Measurements from ENCODE around the gene PER1.
A peak's percentile ranks its signal among the peaks of the same experiment; 100 is the strongest.

PER1 gene

DNA sequence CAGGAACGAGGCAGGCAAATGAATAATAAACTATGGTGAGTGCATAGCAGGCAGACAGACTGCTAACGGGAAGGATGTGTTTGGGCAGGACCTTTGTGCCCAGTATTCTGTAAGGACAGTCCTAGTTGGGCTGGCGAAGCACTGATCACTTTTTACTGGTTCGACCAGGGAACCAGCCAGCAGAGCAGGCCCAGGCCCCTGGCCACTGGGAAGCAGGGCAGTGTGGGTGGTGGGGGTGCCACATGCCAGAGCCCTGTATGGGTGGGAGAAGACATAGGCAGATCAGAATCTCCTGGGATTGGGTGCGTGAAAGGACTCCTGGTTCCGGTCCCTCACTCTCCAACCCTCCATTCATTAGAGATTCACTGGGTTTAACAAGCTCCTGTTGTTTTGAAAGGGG lies 14.5 kb upstream of the PER1 start:
- no peak for DNase-seq

DNA sequence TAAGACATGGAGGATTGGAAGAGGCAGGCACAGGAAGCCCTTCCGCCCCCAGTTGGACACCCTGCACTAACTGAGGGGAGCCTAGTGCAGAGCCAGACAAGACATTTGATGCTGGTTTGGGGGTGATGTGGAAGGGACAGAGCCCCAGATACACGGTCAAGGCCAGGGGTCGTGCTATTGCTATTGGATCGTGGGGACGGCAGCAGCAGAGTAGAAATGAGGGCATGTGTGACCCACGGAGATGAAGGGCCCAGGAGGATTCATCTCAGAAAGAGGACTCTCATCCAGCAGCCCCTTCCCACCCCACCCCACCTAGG lies 12.6 kb upstream of the PER1 start:
- DNase-seq = no peak

DNA sequence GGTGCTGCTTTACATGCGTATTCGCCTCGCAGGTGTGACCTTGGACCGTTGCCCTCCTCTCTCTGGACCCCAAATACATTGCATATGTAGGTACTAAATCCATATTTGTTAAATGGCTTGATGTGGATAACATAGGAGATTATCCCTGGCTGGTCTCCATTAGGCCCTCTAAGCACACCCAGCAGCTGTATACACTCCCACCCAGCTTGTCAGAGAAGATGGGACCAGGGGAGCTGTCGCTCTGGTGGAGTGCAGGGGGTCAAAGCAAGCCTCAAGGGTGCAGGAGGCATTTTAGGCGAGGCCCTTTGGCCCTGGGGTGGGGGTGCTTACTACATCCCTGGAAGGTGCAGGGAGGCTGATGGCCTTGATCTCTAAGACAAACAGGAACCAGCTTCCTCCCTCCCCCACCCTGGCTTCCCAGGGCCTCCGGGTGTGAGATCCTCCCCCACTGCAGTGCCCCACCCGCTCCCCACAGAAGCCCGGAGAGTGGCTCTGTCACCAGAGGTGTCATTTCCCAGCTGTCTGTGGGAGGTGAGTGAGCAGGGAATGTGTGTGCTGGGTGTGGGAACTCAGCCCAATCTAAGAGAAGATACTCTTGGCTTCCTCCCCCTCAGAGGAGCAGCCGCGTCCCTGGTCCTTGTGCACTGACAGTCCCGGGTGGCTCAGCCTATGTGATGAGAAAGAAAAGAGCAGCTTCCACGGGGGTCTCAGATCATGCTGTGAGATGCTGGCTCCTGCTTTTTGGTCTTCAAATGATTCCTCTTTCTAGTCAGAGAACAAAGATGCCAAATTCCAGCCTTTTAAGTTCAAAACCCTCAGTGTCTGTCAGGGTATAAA lies 12.0 kb upstream of the PER1 start:
- peak; percentile 62 to 75 for DNase-seq

DNA sequence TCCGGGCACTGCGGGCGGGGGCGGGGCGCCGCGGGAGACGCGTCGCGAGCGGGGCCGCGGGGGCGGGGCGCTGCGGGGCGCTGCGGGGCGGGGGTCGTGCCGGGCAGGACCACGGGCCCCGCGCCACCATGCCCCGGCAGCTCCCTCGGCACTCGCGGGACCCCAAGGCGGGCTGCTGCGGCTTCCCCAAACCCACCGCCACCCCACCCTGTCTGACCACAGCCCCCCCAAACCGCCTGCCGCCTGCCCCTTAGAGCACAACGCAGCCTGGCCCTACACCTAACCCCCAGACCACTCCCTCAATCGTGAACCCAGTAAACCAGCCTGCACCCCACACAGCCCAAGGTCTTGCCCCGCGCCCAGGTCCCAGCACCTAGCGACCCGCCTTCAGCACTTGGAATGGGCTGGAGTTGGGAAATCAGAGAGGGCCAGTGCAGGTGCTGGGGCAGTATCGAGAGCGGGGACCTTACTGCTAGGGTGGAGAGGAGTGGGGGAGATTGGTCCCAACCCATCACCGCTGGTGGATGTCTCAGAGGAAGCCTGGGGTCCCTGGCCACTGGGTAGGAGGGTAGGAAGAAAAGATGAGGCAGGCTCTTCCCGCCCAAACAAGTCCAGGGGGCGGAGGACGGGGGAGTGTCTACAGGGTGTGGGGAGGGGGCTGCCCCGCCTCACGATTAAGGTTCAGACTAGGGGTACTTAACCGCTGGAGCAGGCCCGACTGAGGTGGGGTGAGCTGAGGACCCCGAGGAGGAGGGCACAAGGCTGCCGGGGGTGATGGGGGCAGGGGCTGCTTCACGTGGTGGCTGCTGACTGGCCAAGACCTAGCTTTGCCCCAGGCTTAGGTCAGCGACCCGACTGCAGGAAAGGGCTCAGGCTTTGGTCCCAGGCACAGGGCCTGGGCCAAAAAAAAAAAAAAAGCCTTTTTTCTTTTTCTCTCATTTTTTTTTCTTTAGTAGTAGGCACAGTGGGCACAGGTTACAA lies 11.1 kb upstream of the PER1 start:
- DNase-seq = peak; percentile 55 to 72

DNA sequence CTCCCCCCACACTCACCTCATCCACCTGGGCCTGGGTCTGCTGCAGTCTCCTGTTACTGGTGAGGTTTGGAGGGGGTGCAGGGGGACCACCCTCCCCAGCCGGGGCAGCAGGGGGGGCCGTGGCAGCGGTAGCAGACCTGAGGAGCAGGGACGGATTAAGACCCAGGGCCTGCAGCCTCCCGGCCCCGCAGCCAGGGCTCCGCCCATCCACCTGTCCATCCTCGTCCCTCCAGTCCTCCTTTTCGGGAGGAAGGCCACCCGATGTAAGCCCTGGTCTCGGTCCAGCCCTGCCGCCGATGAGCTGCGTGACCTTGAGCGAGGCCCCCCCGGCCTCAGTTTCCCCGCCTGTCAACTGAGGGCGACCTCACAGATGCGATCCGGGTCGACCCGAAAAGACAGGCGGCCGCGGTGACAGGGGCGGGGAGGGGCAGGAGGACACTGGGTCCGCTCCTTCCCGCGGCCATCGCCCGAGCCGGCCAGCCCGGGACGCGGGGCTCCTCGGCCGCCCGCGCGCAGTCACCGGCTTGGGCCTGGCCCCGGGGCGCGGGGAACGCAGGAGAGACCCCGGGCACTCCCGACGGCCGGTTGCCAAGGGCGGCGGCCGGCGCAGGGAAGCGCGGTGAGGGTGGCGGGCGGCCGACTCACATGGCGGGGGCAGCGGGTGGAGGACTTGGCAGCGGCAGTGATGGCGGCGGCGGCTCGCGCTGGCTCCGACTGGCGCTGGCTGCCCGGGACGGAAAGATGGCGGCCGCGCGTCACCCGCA lies 10.2 kb upstream of the PER1 start, which contains the start of gene VAMP2:
Gene VAMP2, minus strand, starts transcription at position 716 of the 764 bp plus-strand sequence. Its CDS starts 69 bp downstream, at position 647.
- DNase-seq = peak in 1 of 2 experiments; percentile 43

DNA sequence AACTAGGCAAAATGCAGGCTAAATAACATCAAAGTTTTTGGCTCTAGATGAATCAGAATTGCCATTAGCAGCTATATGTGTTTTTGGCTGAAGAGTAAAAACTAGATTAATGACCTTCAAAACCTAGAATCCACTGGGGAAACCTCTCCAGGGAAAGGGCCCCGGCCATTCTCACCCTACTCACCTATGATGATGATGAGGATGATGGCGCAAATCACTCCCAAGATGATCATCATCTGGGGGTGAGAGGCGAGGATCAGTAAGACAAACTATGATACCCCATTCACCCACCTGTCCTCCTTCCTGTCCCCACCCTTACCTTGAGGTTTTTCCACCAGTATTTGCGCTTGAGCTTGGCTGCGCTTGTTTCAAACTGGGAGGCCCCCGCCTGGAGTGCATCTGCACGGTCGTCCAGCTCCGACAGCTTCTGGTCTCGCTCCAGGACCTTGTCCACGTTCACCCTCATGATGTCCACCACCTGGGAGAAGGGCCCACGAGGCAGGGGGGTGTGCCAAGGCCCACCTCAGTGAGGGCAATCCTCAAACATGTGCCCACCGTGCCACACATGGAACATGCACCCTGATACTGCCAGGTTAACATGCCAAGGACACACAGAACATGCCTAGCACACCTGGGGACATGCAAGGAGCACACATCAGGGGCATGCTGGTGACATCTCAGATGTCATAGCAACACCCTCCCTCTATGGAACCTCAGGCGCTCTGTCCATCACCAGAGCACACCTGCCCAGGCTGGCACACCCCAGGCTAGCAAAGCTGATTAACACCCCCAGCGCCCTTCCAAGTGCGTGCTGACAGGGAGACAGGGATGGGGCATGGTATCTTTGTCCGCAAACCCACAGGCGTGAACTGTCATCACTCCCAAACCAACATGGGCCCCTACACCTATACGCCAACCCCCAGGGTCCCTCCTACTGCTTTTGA lies 9.4 kb upstream of the PER1 start:
- no peak for DNase-seq

DNA sequence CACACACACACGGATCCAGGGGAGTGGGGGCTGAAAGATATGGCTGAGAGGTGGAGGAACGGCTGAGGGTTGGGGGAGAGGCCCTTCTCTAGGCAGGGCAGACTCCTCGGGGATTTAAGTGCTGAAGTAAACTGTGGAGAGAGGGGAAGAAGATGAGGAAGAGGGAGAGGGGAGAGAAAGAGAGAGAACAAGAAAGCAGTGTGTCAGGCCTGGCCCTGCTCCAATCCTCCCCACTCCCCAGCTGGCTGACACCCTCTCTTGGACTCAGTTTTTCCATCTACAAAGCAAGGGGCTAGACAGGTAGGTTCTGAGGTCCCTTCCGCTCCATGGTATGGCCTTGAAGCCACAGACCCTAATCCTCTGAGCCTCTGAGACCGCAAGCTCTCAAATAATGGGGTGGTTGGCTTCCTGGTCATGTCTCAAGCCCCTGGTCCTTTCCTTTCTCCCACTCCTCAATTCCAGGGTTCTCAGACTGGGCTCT lies 8.6 kb upstream of the PER1 start:
- no peak for DNase-seq

DNA sequence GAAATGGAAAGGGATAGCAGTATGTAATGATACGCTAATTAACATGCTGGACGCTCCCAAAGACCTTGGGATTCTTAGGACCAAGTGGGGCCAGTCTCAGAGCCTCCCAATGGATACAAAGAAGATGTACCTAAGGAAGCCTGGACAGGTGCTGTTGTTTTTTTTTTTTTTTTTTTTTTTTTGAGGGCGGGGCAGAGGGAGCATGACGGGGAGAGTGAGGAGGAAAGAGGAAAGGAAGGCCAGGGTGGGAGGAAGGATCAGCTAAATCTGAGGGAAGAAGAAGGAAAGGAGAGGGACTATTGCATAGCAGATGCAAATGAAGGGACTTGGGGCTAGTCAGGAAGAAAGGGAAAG lies 8.0 kb upstream of the PER1 start:
- no peak for DNase-seq

DNA sequence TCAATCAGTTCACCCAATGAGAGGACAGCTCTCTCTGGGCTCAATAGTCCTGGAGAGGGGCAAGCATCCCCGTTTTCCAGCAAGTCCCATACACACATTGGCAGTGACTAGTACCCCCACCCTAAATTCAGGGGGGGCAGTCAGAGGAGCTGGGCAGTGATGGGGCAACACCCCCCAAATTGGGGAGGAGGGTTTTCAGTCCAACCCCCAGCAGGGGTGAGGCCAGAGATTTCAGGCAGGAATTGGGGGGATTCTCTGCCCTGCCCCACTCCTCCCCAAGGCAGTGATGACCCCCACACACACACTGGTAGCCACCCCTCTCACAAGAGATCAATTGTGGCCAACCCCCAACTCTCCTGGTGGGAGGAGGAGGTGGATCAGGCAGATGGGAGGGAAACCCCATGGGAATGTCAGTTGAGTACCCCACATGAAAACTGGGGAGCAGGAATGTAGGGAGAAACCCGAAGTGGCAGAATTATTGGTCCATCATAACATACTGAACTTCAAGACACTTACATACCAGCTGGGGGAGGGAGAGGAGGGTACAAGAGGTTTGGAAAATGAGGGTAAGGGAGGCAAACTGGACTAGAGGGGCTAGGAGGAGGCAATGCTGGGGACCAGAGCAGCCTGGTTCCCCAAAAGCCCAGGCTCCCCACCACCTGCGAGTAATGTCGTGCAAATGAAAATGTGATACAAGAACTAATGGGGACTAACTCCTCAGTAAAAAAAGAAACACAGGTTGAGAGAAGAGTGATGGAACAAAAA lies 7.4 kb upstream of the PER1 start:
- no peak for DNase-seq

DNA sequence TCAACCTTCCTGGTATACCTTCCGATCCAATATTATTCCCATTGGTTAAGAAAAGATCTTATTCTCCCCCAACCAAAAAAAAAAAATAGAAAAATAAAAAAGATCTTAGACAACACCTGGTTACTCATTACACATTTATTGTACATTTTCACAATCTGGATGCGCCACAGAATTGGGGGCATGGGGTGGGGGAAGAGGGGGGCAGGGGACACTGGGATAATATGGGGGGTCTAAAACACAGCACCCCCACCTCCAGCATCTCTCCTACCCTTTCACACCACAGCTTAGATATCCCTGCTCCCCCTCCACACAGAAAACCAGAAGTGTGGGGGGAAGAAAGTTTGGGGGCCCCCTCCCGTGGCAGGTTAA lies 6.8 kb upstream of the PER1 start:
- no peak for DNase-seq

DNA sequence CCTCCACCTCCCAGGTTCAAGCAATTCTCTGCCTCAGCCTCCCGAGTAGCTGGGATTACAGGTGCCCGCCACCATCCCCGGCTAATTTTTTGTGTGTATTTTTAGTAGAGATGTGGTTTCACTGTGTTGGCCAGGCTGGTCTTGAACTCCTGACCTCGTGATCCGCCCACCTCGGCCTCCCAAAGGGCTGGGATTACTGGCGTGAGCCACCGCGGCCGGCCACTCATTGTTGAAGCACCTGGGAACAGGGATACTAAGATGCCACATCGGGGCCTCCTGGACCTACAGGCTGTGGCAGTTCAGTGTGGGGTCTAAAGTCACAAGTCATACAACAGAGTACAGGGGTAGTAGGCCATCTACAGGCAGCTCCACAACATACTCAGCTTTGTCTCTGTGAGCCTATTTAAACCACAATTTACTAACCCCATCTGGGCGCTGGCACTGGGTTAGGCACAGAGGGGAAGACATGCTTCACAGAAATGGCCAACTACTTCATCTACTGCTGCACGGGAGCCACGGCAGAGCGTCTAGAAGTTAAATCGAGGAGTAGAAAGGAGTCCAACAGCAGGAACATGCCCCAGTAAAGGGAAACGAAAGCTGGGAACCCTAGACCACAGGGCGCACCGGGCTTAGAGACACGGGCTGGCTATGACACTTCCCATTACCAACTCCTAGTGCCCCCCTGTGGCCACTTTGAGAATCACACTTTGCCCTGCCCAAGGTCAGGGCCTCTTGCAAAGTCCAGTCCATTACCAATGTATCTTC lies 6.2 kb upstream of the PER1 start:
- DNase-seq = peak; percentile 79 to 82

DNA sequence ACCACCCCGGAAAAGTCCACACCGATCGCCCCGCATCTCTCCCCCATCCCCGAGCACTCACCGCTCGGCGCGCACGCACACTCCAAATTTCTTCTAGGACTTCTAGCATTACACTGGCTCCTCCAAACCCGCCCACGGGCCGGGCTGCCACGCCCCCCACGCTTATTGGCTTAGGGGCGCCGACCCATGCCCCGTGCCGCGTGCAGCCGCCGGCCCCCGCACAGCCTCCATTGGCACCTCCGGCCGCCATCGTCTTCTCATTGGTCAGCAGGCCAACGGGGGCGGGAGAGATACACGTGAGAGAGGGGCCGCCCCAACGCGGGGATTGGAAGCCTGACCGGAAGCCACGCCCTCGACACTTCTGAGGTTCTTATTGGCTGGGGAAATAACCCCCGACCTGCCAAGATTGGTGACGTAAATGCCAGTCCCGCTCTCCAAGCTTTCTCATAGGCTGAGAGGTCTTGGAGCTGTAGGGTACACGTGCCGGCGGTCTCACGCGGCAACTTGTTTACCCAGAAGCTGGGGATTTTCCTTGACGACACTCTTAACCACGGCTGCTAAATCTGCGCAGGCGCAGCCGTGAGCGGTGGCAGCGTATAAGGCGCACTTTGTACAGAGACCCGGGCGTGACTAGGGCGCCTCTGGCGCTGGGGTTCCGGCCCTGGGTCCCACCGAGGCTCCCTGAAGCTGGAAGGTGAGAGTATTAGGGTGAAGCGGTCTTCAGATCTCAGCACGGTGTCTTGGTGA lies 4.2 kb upstream of the PER1 start:
- peak; percentile 100 for DNase-seq

DNA sequence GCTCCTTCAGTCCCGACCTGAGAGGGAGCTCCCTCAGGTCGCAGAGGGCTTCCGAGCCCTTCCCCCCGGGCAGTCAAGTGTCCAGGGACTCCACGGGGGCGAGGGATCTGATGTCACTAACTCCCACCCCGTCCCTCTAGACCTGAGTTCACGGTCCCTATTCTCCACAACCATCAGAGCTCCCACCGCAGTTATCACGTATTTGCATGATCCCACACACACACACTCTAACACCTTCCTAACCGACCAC lies 3.7 kb upstream of the PER1 start:
- DNase-seq = no peak

DNA sequence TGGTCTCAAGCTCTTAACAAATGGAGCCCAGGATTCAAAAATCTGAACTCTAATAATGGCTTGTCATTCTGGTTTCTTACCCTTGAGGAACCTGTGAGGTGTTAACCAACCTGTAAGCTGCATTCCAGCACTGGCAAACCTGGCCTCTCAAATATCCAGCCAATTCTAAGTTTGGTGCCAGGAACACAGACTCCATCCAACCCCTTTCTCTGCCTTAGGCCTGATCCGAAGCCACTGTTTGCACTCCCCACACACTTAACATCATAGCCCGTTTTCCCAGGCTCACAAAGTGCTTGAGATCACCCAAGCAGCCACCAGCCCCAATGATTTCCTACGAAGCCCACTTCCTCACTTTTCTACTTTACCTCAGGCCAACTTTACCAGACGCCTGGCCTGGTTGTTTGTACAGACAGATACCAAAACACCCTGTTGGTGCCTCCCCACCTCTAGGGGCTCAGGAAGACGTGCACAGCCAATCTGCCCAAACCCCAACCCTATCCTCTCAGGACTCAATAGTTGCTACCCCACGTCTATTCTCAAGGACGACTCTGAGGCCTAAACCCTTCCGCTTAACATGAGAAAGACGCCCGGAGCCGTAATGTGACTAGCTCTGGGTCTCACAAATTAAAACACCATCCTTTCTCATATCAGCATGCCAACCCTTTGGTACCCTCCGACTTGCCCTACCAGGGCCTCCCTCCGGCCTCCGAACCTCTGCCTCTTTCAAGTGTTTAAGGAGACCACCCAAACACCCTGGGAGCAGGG lies 3.2 kb upstream of the PER1 start:
- DNase-seq = no peak

DNA sequence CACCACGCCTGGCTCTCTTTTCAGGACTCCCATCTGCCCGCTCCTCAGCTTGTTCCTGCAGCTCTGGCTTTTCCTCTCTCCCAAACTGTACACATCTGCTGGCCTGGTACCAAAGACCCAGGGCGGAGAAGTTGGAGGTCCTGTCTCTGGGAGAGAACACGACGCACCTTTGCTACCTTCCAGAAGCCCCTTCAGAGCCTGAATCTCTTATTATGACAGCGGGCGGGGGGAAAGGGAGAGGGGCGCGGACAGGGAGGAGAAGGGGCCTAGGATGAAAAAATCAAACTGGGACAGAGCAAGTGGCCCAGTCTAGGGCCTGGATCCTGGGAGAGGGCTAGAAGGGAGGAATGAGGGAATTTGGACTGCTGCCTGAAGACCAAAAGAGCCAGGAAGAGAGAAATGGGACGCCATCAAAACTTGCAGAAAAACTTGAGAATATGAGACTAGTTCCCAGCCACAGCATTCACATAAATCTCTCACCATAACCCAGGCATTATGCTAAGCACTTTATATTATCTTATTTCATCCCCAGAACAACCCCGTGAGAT lies 2.5 kb upstream of the PER1 start:
- no peak for DNase-seq

DNA sequence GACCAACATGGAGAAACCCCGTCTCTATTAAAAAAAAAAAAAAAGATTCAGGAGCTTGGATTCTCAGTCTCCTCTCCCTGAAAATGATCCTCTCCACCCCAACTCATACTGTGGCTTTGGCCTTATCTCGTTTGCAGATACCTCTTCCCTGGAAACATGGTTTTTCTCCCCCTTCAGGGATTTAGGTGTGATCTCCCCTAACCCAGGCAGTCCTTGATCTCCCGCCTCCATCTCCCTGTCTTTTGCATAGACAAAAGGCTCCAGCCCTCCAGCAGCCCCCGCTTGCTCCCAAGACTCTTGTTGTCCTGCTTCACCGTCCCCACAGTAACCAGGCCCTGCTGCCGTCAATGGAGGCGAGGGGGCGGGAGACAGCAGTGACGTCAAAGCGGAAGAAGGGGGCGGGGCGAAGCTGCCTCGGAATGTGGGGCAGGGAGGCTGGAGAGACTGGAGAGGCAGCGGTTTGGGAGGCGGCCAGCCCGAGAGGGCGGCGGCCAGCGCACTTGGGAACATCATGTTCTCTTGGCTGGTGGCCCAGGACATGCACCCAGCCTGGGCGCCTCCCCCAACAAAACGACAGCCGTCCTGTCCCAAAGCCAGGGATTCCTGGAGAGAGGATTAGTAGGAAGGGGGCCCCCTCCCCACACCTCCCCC lies 1.9 kb upstream of the PER1 start:
- peak; percentile 93 to 94 for DNase-seq

DNA sequence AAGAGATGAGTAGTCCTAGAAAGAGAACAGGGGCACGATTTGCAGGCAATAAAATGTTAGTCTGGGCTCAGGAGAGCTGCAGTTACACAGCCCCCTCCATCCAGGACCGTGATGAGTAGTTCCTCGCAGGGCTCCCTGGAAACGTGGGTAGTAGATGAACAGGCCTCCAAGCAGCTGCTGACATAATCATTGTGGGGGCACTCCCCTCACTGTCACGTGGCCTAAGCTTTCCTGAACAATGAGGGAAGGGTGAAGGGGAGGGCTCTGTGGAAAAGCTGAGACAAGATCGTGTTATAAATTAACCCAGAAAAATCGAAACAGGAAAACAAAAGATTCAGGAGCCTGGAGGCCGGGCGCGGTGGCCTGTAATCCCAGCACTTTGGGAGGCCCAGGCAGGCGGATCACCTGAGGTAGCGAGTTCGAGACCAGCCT lies 1.3 kb upstream of the PER1 start:
- peak in 1 of 2 experiments; percentile 38 for DNase-seq

DNA sequence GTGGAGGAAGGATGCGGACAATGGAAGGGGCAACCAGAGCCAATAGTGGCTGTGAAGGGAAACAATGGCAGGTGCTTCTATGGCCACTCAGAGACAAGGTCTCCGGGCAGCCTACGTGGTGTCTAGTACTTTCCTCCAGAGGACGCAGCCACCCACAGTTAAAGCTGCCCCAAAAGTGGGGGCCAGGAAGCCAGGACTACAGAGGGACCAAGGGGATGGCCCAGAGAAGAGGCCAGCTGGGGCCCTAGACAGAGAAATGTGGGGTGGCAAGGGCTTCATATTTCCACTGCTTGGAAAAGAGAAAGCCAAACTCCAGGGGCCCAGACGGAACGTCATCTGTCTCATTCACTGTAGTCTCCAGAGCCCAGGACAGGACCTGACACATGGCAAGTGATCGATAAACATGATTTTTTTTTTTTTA lies 837 bp upstream of the PER1 start:
- DNase-seq = no peak
